ENCODE results near the gene EEFSEC. TPM values are rescaled to one million over a fixed set of nuclear protein-coding genes. Genes with fewer than 3 reads are reported as not detected.
A peak's percentile ranks its signal among the peaks of the same experiment; 100 is the strongest.

Gene EEFSEC
- total RNA-seq, 1 donor from 2014 or later, result 12.2 TPM

DNA sequence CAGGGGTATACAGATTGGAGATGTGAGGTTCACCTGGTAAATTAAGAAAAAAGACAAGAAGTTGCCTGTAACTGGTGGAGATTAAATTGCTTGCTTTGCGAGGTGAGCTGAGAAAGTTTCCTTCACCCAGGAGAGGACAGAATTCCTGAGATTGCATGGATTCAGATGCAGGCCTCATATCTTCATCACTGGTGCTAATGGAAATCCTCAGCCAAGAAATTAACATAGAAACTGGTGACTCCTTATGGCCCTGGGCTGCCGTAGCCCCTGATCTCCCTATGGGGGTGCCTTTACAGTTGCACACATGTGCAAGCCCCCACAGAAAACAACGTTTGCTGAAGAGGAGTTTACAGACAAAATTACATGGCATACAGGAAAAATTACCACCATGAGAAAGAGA lies 68.0 kb downstream of the EEFSEC start:
- Mint-ChIP-seq H3K9me3 (ENCODE audit: low read depth) (peaks cover 9% of the 10 kb centered on the region), H3K27me3 (ENCODE audit: low read depth) (no peaks in the 10 kb centered on the region), H3K36me3 (ENCODE audit: low read depth) (no peaks in the 10 kb centered on the region), H3K27ac (ENCODE audit: unreplicated experiment) (no peak overlapping the region), H3K4me3 (ENCODE audit: unreplicated experiment) (no peak overlapping the region), H3K4me1 (ENCODE audit: low read depth) (peaks cover 24% of the 10 kb centered on the region)
- TF ChIP-seq CTCF (IDR thresholded peaks at IDR 0.05), result no peak
- no peak for DNase-seq (ENCODE audit: low spot score)

GRCh38 chr3:128222796-128223385 lies 69.6 kb downstream of the EEFSEC start:
- TF ChIP-seq CTCF (IDR thresholded peaks at IDR 0.05), result peak; percentile 15
- Mint-ChIP-seq H3K27ac (ENCODE audit: unreplicated experiment) (no peak overlapping the region), H3K4me3 (ENCODE audit: unreplicated experiment) (no peak overlapping the region), H3K36me3 (ENCODE audit: low read depth) (no peaks in the 10 kb centered on the region), H3K4me1 (ENCODE audit: low read depth) (peaks cover 13% of the 10 kb centered on the region), H3K9me3 (ENCODE audit: low read depth) (peaks cover 9% of the 10 kb centered on the region), H3K27me3 (ENCODE audit: low read depth) (no peaks in the 10 kb centered on the region)
- DNase-seq (ENCODE audit: low spot score), result no peak

DNA sequence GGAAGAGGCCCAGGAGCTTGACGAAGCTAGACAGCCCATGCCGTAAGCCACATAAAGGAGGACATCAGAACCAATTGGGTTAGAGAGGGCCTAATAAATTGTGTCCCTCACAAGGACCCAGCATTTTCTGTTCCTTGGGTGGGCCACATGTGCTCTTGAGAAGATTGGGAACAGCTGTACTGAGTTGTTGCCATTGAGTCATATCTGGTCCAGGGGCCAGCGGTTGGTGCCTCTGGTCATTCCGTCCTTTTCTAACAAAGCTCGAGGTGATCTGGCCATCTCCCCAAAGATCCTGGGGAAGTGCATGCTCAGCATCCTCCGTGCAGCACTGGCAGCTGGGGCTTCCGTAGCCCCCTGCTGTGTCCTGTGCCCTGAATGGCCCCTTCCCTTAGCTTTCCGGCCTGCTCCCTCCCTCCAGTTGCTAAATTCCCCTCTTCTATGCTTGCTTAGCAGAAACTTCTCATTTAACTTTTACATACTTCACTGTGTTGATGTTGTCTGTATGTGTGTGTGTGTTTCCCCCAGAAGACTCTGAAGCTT lies 73.0 kb downstream of the EEFSEC start:
- peaks cover 9% of the 10 kb centered on the region for H3K9me3 Mint-ChIP-seq (ENCODE audit: low read depth)
- DNase-seq (ENCODE audit: low spot score), result no peak
- no peaks in the 10 kb centered on the region for H3K27me3 Mint-ChIP-seq (ENCODE audit: low read depth)
- H3K27ac Mint-ChIP-seq (ENCODE audit: unreplicated experiment), result no peak overlapping the region
- no peaks in the 10 kb centered on the region for H3K36me3 Mint-ChIP-seq (ENCODE audit: low read depth)
- no peak for TF ChIP-seq CTCF (IDR thresholded peaks at IDR 0.05)
- no peak overlapping the region for H3K4me3 Mint-ChIP-seq (ENCODE audit: unreplicated experiment)
- peaks cover 13% of the 10 kb centered on the region for H3K4me1 Mint-ChIP-seq (ENCODE audit: low read depth)

- H3K27ac Mint-ChIP-seq (ENCODE audit: unreplicated experiment), result no peak overlapping the region
- H3K4me1 Mint-ChIP-seq (ENCODE audit: low read depth), result peaks cover 20% of the 10 kb centered on the region
- no peaks in the 10 kb centered on the region for H3K36me3 Mint-ChIP-seq (ENCODE audit: low read depth)
- no peak overlapping the region for H3K4me3 Mint-ChIP-seq (ENCODE audit: unreplicated experiment)
- no peak for DNase-seq (ENCODE audit: low spot score)
- peak; percentile 81 for TF ChIP-seq CTCF (IDR thresholded peaks at IDR 0.05)
- peaks cover 9% of the 10 kb centered on the region for H3K9me3 Mint-ChIP-seq (ENCODE audit: low read depth)
- no peaks in the 10 kb centered on the region for H3K27me3 Mint-ChIP-seq (ENCODE audit: low read depth)
Observed at GRCh38 chr3:128226795-128227395, 73.6 kb downstream of the EEFSEC start.

DNA sequence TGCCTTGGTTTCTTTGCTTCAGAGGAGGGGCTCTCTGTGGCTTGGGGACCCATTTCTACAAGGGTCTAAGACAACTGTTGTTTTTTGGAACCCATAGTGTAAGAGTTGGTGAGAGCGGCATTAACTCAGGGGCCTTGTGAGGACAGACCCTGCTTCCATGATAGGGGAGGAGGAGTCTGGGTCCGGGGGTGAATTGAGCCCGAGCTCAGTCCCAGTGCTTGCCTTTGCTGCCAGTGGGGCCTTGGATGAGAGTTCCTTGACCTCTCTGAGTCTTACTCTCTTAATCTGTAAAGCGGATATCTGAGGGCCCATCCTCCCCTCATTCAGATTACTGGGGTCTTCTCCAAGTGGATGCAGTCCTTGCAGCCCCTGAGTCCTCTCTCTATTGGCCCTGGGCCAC lies 74.2 kb downstream of the EEFSEC start:
- no peak for DNase-seq (ENCODE audit: low spot score)
- H3K27ac Mint-ChIP-seq (ENCODE audit: unreplicated experiment), result no peak overlapping the region
- H3K27me3 Mint-ChIP-seq (ENCODE audit: low read depth), result no peaks in the 10 kb centered on the region
- no peaks in the 10 kb centered on the region for H3K36me3 Mint-ChIP-seq (ENCODE audit: low read depth)
- no peak for TF ChIP-seq CTCF (IDR thresholded peaks at IDR 0.05)
- peaks cover 7% of the 10 kb centered on the region for H3K9me3 Mint-ChIP-seq (ENCODE audit: low read depth)
- H3K4me1 Mint-ChIP-seq (ENCODE audit: low read depth), result peaks cover 26% of the 10 kb centered on the region
- no peak overlapping the region for H3K4me3 Mint-ChIP-seq (ENCODE audit: unreplicated experiment)

Data from chondrocyte (in vitro differentiated cells).